Stomach (tissue), 4 donors: Measurements from ENCODE around the gene EPHB6.

Experiments used
- CTCF ChIP-seq, 7 experiments: fragments of 450-650 bp in 4 of 7; fragments of 200-600 bp in 3 of 7; sonication (generic) in 3 of 7; IDR thresholded peaks; one replicate each; pipeline ENCODE4 v1.5.1; 2016 to 2019; ENCODE audit warnings: antibody characterized with exemption in 7 of 7, control low read depth in 2 of 7, mild to moderate bottlenecking in 1 of 7
- EP300 ChIP-seq: sonication (generic); formaldehyde crosslinking; IDR thresholded peaks from one replicate; pipeline ENCODE4 v1.6.1; 2017; ENCODE audit warnings: antibody characterized with exemption
- POLR2A ChIP-seq, 4 donors: fragments of 450-650 bp; IDR thresholded peaks; one replicate each; pipeline ENCODE4 v1.6.1; 2016; ENCODE audit warnings: antibody characterized with exemption in 4 of 4, control low read depth in 2 of 4, mild to moderate bottlenecking in 1 of 4, moderate library complexity in 1 of 4
- POLR2AphosphoS5 ChIP-seq, 3 donors: sonication (generic); formaldehyde crosslinking; IDR thresholded peaks; one replicate each; pipeline ENCODE4 v1.6.1; 2016; ENCODE audit warnings: antibody characterized with exemption in 3 of 3

GRCh38 chr7:142871260-142872105, 16.6 kb downstream of the EPHB6 start:
- TF ChIP-seq CTCF (IDR thresholded peaks at IDR 0.05) (no peak), POLR2AphosphoS5 (IDR thresholded peaks at IDR 0.05) (no peak), POLR2A (IDR thresholded peaks at IDR 0.05) (no peak), EP300 (no peak)
